Stimulated activated CD4-positive, alpha-beta T cell treated with anti-CD3 and anti-CD28 coated beads, Interleukin-1b, Interleukin-23, amount 100 ng/mL, for 24 hours (primary cell): Measurements from ENCODE around the gene PAFAH1B1.
"Not testable (repeated sequence)": the region's sequence is repeated elsewhere in the genome, so short reads cannot be mapped to it uniquely, and the experiment has no call there.

ENCODE experiments used
- DNase-seq, 4 experiments: peaks; one replicate each; pipeline ENCODE4 v3.0.0-alpha.2; 2020; ENCODE audit warnings: low read depth in 4 of 4, low spot score in 1 of 4

PAFAH1B1 gene

DNA sequence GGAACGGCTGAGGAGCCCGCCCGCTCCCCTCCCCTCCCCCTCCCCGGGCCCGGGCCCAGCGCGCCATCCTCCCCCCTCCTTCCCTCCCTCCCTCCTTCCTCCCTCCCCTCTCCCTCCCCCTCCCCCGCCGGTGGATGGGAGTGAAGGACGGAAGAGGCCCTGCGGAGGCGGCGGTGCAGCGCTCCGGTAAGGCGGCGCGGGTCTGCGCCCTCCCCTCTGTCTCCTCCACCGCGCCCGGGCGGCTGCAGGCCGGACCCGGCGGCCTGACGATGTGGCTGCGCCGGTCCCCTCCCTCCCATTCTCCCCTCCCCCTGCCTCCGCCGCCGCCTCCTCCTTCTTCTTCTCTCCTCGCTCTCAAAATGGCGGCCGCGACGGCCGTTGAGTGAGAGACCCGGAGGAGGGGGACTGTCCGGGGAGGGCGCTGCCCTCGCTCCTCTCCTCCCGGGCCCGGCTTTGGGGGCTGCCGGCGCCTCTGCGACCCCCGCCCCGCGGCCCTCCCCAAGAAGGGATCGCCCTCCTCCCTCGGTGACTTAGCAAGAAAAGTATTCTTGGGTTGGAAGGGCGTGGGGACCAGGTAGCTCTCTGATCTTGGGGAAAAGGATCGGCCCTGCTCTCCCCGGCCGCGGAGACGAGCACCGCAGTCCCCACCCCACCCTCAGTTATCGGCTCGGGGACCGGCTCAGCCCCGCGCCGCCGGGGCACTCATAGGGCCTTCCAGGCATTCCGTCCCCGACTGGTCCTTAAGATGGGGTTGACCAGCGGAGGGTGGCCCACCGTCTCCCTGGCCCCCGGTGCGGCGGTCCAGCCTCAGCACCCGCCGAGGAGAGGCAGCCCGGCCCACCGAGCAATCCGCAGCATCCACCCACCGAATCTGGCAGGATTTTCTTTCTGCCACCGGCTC lies 617 bp downstream of the PAFAH1B1 start:
- DNase-seq = peak; percentile 62 to 78 (median 74)

- peak in 1 of 4 experiments; percentile 4 for DNase-seq
Observed at GRCh38 chr17:2594722-2595599, 1.5 kb downstream of the PAFAH1B1 start.

GRCh38 chr17:2595716-2596115 lies 2.3 kb downstream of the PAFAH1B1 start:
- no peak for DNase-seq

DNA sequence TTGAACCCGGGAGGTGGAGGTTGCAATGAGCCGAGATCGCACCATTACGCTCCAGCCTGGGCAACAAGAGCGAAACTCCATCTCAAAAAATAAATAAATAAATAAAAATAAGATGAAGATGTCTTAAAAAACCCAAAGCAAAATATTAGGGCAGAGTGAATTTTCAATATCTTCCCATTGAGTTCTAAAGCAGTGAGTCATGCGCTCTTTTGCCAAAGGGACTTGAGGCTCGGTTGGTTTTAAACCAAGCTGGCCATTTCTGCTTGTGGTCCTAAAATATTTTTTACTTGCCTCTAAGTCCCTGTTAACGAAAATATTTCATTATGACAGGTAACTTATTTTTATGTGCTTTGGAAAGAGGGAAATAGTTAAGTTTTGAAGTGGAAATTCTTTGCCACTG lies 4.7 kb downstream of the PAFAH1B1 start:
- no peak for DNase-seq

- DNase-seq = no peak
Observed at GRCh38 chr17:2602597-2603017, 9.2 kb downstream of the PAFAH1B1 start.

- no peak for DNase-seq
Observed at GRCh38 chr17:2608350-2608913, 15.0 kb downstream of the PAFAH1B1 start.

DNA sequence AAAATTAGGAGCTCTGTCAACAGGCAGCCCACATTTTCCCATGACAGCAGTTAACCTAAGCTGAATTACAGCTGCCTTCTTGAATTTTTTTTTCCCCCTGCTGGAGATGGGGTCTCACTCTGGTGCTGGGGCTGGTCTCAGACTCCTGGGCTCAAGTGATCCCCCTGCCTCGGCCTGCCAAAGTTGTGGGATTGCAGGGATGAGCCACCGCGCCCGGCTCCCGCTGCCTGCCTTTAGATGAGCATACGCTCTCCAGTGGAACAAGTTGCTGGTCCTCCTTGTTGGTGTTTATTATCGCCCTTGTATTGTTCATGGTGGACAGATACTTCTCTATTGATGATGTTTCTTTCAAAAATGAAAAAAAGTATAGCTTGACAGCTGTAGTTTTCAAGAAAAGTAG lies 15.6 kb downstream of the PAFAH1B1 start:
- DNase-seq = no peak

GRCh38 chr17:2610195-2611175 lies 17.0 kb downstream of the PAFAH1B1 start:
- no peak for DNase-seq

DNA sequence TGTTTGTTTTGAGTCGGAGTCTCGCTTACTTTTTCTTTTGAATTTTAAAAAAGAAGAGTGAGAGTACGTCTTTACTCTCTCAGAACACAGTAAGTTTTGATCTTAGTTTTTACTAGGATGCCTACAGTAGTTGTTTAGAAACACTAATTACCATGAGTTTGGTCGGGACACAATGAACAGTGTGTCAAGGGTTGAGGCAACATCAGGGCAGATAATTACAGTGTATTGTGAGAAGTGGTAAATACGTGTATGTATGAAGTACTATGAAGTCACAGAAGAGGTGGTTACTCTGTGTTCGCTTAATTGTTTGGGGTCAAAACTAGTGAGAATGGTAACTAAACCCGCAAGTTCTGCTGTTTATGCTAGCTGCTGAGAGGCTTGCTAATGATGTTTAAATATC lies 18.2 kb downstream of the PAFAH1B1 start:
- no peak for DNase-seq

GRCh38 chr17:2612630-2613029 lies 19.2 kb downstream of the PAFAH1B1 start:
- no peak for DNase-seq

DNA sequence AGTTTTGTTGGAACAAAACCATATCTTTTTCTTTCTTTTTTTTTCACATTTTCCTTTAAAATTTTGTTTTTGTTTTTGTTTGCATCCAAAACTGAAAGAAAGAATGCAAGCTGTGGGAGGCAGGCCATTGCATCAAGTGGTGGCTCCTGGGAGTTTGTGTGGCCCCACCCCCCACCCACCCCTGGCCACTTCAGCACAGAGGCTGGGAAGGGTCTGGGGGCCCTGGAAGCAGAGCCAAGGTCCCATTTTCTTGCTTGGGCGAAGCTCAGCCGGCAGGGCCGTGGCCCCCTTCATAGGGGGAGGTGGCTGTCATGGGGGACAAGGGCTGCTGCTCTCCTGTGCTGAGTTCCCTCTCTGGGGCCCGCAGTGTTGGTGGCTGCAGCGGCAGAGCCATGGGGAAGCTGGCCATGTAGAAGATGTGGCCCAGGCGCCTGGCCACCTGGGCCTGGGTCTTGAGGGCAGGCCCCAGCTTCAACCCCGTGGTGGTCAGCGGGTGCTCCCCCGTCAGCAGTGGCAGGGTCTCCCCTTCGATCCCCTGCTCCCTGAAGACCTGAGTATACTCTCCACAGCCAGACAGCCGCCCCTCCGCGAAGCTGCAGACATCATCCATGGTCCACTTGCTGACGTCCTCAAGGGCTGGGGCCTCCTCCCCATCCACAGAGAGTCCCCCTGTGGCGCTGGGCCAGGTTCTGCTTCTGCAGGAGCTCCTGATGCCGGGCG lies 19.8 kb downstream of the PAFAH1B1 start:
- no peak for DNase-seq

DNA sequence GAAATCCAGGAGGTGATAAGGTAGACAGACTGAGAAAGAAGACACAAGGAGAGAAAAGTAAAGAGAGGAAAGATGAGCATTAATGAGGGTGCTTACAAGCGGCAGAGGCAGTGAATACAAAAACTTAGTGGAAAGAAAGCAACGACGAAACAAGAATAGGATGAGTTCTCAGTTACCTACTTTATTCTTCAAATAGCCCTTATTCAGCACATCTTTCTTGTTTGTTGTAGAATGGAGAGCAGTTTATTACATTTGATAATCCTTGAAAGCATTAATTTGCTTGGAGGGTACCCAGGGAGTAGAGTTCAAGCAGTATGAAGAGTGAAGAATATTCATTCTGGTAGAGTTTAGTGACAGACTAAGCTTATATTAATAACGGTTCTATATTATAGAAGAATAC lies 22.4 kb downstream of the PAFAH1B1 start:
- no peak for DNase-seq

DNA sequence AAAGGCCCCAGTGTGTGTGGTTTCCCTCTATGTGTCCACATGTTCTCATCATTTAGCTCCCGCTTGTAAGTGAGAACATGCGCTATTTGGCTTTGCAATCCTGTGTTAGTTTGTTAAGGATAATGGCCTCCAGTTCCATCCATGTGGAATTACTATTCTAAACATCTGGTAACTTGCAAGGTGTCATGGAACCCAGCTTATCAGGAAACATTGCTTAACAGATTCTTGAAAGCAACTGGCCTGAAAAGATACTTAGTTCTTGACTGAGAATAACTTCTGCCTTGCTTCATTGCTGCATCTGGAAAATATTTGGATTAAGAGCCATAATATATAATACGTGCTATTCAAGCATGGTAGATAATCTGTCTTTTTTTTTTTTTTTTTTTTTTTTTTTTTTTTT lies 27.8 kb downstream of the PAFAH1B1 start:
- DNase-seq = no peak

DNA sequence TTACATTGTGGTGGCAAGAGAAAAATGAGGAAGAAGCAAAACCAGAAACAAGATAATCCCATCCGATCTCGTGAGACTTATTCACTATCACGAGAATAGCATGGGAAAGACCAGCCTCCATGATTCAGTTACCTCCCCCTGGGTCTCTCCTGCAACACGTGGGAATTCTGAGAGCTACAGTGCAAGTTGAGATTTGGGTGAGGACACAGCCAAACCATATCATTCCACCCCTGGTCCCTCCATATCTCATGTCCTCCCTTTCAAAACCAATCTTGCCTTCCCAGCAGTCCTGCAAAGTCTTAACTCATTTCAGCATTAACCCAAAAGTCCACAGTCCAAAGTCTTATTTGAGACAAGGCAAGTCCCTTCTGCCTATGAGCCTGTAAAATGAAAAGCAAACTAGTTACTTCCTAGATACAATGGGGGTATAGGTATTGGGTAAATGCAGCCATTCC lies 28.5 kb downstream of the PAFAH1B1 start:
- not testable (repeated sequence) for DNase-seq

- DNase-seq = not testable (repeated sequence)
Observed at GRCh38 chr17:2622721-2623301, 29.4 kb downstream of the PAFAH1B1 start.

GRCh38 chr17:2624292-2624731 lies 30.9 kb downstream of the PAFAH1B1 start:
- no peak for DNase-seq

DNA sequence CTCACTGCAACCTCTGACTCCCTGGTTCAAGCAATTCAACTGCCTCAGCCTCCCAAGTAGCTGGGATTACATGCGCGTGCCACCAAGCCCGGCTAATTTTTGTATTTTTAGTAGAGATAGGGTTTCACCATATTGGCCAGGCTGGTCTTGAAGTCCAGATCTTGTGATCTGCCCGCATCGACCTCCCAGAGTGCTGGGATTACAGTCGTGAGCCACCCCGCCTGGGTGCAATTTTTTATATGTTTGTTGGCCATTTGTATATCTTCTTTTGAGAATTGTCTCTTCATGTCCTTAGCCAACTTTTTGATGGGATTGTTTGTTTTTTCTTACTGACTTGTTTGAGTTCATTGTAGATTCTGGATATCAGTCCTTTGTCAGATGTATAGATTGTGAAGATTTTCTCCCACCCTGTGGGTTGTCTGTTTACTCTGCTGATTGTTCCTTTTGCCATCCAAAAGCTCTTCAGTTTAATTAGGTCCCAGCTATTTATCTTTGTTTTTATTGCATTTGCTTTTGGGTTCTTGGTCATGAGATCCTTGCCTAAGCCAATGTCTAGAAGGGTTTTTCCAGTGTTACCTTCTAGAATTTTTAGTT lies 33.3 kb downstream of the PAFAH1B1 start:
- DNase-seq = not testable (repeated sequence)

DNA sequence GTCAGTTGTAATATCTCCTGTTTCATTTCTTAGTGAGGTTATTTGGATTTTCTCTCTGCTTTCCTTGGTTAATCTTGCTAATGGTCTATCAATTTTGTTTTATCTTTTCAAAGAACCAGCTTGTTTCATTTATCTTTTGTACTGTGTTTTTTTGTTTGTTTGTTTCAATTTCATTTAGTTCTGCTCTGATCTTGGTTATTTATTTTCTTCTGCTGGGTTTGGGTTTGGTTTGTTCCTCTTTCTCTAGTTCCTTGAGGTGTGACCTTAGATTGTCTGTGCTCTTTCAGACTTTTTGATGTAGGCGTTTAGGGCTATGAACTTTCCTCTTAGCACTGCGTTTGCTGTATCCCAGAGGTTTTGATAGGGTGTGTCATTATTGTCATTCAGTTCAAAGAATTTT lies 35.5 kb downstream of the PAFAH1B1 start:
- DNase-seq = not testable (repeated sequence)

DNA sequence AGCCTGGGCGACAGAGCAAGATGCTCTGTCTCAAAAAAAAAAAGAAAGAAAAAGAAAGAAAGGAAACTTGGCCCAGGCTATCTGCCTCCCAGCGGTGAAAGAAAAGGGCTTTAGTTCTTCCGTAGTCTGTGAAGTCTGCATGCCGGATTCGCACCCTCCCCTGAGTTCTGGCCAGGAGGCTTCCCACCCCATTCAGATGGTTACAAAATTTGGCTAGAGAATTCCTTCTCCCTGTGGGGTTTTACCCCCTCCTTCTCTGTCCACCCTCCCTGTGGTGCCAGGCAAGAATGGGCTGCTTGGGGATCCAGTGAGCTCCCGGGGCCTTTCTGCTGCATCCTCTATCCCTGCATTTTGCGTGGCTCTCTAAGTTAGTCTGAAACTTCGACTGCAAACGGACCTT lies 37.8 kb downstream of the PAFAH1B1 start:
- no peak for DNase-seq
